Aorta (tissue), 5 donors: Measurements from ENCODE around the gene ELMO1. TPM values are rescaled to one million over a fixed set of nuclear protein-coding genes. Genes with fewer than 3 reads are reported as not detected.

Experiments
- ATAC-seq: fragments of 200-7000 bp; cut with Tn5 transposase; one replicate; pipeline ENCODE4 v1.9.1; 2022; ENCODE audit warnings: moderate library complexity; ENCODE audit not compliant: low FRiP score
- DNase-seq, 2 donors: peaks; one replicate each; pipeline ENCODE4 v3.0.0-alpha.2; 2020
- H3K27ac ChIP-seq, 2 donors: one replicate each; pipeline ENCODE4 v1.5.1; 2013; ENCODE audit warnings: low read length in 2 of 2, mild to moderate bottlenecking in 2 of 2, moderate library complexity in 2 of 2, control low read depth in 1 of 2, inconsistent platforms in 1 of 2, low read depth in 1 of 2
- H3K27me3 ChIP-seq, 2 donors: one replicate each; pipeline ENCODE4 v1.6.1; 2013; ENCODE audit warnings: control low read depth in 1 of 2, low read length in 1 of 2, mild to moderate bottlenecking in 1 of 2, moderate library complexity in 1 of 2; ENCODE audit not compliant: insufficient read depth in 2 of 2, control insufficient read depth in 1 of 2
- H3K36me3 ChIP-seq, 2 donors: one replicate each; pipeline ENCODE4 v1.6.1; 2013; ENCODE audit warnings: control low read depth in 1 of 2, low read length in 1 of 2, mild to moderate bottlenecking in 1 of 2; ENCODE audit not compliant: insufficient read depth in 2 of 2, control insufficient read depth in 1 of 2
- H3K4me1 ChIP-seq, 2 donors: one replicate each; pipeline ENCODE4 v1.6.1; 2013; ENCODE audit warnings: low read length in 2 of 2, control low read depth in 1 of 2, mild to moderate bottlenecking in 1 of 2, moderate library complexity in 1 of 2; ENCODE audit not compliant: insufficient read depth in 2 of 2, control insufficient read depth in 1 of 2
- H3K4me3 ChIP-seq, 2 donors: one replicate each; pipeline ENCODE4 v1.5.1; 2013; ENCODE audit warnings: low read length in 2 of 2, control low read depth in 1 of 2, mild to moderate bottlenecking in 1 of 2
- H3K9me3 ChIP-seq: one replicate; pipeline ENCODE4 v1.6.1; 2013; ENCODE audit warnings: mild to moderate bottlenecking, low read length; ENCODE audit not compliant: control insufficient read depth
- WGBS, 2 donors: extraction: QIAGEN DNeasy Blood & Tissue Kit; methylation state at CpG; one replicate each; pipeline ENCODE4 v1.1.7; 2013; 5-methylcytosine and 5-hydroxymethylcytosine counted together
- intact Hi-C, 2 donors: fragments of 100-400 bp; cut with DNase I; formaldehyde crosslinking; loops; one replicate each; pipeline versions ENCODE4 v1.14.2 to v1.15.0; 2022
- polyA plus RNA-seq, 2 donors: library from polyadenylated mRNA; stranded (reverse); fragments of 200-250 nt; gene quantifications; one replicate each; pipeline ENCODE4 v1.2.3, GENCODE V29; 2013
- total RNA-seq, 2 donors: library from RNA; stranded (reverse); fragmentation: NEBNext Ultra II Directional; extraction: Animal tissue kit (Norgen Biotek cat#: 25700); gene quantifications; one replicate each; pipeline ENCODE4 v1.2.1, GENCODE V29; 2021
- donor health status: healthy with polysubstance abuse.
- donor health status: Bipolar disorder and iron deficiency.
- donor health status: DM: no; HTN: no; CAD: no.
- donor health status: DM: no; HTN: no; CAD: no.
- donor health status: DM: yes; HTN: yes; CAD: no.

The ELMO1 gene
- total and polyA plus RNA-seq, 4 donors = 1.8 to 86.9 (median 24.8) TPM

- Histone ChIP-seq H3K9me3 (no peaks in the 10 kb centered on the region), H3K36me3 (no peaks in the 10 kb centered on the region), H3K27me3 (no peaks in the 10 kb centered on the region), H3K4me3 (no peak overlapping the region), H3K4me1 (no peaks in the 10 kb centered on the region), H3K27ac (no peak overlapping the region)
- intact Hi-C loops = no loop called here
- ATAC-seq (no peak), DNase-seq (no peak)
- WGBS, 2 donors = 98 to 99% methylated on average over 1 of the region's 1 CpG
Measured at GRCh38 chr7:36870625-36871354, 577.9 kb downstream of the ELMO1 start.

GRCh38 chr7:36868727-36869411 lies 579.8 kb downstream of the ELMO1 start:
- 92 to 94% methylated on average over 7 of the region's 7 CpGs for WGBS, 2 donors
- Histone ChIP-seq H3K36me3 (no peaks in the 10 kb centered on the region), H3K4me3 (no peak overlapping the region), H3K27ac (no peak overlapping the region), H3K9me3 (no peaks in the 10 kb centered on the region), H3K4me1 (no peaks in the 10 kb centered on the region), H3K27me3 (no peaks in the 10 kb centered on the region)
- intact Hi-C loops = no loop called here
- ATAC-seq (no peak), DNase-seq (no peak)

- no peak for ATAC-seq
- Histone ChIP-seq H3K27ac (no peak overlapping the region), H3K4me3 (no peak overlapping the region), H3K36me3 (no peaks in the 10 kb centered on the region), H3K27me3 (no peaks in the 10 kb centered on the region), H3K9me3 (no peaks in the 10 kb centered on the region), H3K4me1 (no peaks in the 10 kb centered on the region)
- no peak for DNase-seq
- intact Hi-C loops = no loop called here
- 48 to 53% methylated on average over 3 of the region's 3 CpGs for WGBS, 2 donors
Measured at GRCh38 chr7:36865019-36865418, 583.6 kb downstream of the ELMO1 start.

GRCh38 chr7:36863901-36864701 lies 584.6 kb downstream of the ELMO1 start:
- Histone ChIP-seq H3K27ac (no peak overlapping the region), H3K9me3 (no peaks in the 10 kb centered on the region), H3K27me3 (no peaks in the 10 kb centered on the region), H3K36me3 (no peaks in the 10 kb centered on the region), H3K4me3 (no peak overlapping the region), H3K4me1 (no peaks in the 10 kb centered on the region)
- DNase-seq (no peak), ATAC-seq (peak; percentile 46)
- intact Hi-C loops = no loop called here
- WGBS, 2 donors = 78 to 80% methylated on average over 10 of the region's 10 CpGs

GRCh38 chr7:36862771-36863261 lies 585.8 kb downstream of the ELMO1 start:
- ATAC-seq (no peak), DNase-seq (no peak)
- Histone ChIP-seq H3K27ac (no peak overlapping the region), H3K9me3 (no peaks in the 10 kb centered on the region), H3K36me3 (no peaks in the 10 kb centered on the region), H3K4me1 (no peaks in the 10 kb centered on the region), H3K4me3 (no peak overlapping the region), H3K27me3 (no peaks in the 10 kb centered on the region)
- intact Hi-C loops = no loop called here
- 68 to 69% methylated on average over 4 of the region's 4 CpGs for WGBS, 2 donors

GRCh38 chr7:36861656-36862055 lies 587.0 kb downstream of the ELMO1 start:
- 90 to 91% methylated on average over 11 of the region's 11 CpGs for WGBS, 2 donors
- Histone ChIP-seq H3K4me1 (no peaks in the 10 kb centered on the region), H3K36me3 (no peaks in the 10 kb centered on the region), H3K27ac (no peak overlapping the region), H3K9me3 (no peaks in the 10 kb centered on the region), H3K27me3 (no peaks in the 10 kb centered on the region), H3K4me3 (no peak overlapping the region)
- no peak for DNase-seq
- intact Hi-C loops = no loop called here
- no peak for ATAC-seq

GRCh38 chr7:36860681-36861080 lies 588.0 kb downstream of the ELMO1 start:
- H3K4me1 ChIP-seq = no peaks in the 10 kb centered on the region
- H3K4me3 ChIP-seq = no peak overlapping the region
- no peaks in the 10 kb centered on the region for H3K27me3 ChIP-seq
- DNase-seq (no peak), ATAC-seq (no peak)
- H3K36me3 ChIP-seq = no peaks in the 10 kb centered on the region
- 67 to 75% methylated on average over 2 of the region's 2 CpGs for WGBS, 2 donors
- no peaks in the 10 kb centered on the region for H3K9me3 ChIP-seq
- intact Hi-C loops = no loop called here
- H3K27ac ChIP-seq = no peak overlapping the region

GRCh38 chr7:36855330-36855729 lies 593.3 kb downstream of the ELMO1 start:
- Histone ChIP-seq H3K4me3 (no peak overlapping the region), H3K27ac (no peak overlapping the region), H3K36me3 (no peaks in the 10 kb centered on the region), H3K9me3 (no peaks in the 10 kb centered on the region), H3K27me3 (no peaks in the 10 kb centered on the region), H3K4me1 (no peaks in the 10 kb centered on the region)
- intact Hi-C loops = no loop called here
- 95 to 96% methylated on average over 15 of the region's 15 CpGs for WGBS, 2 donors
- ATAC-seq (no peak), DNase-seq (no peak)
